ENCODE measurements around the gene ZNF222. TPM values are rescaled to one million over a fixed set of nuclear protein-coding genes. Genes with fewer than 3 reads are reported as not detected.

Gene ZNF222
- total RNA-seq, 3 donors from 2014 or later (not counting 1 experiment from before 2014, with no cell fraction given) = 5.6 to 7.6 (median 5.7) TPM

DNA sequence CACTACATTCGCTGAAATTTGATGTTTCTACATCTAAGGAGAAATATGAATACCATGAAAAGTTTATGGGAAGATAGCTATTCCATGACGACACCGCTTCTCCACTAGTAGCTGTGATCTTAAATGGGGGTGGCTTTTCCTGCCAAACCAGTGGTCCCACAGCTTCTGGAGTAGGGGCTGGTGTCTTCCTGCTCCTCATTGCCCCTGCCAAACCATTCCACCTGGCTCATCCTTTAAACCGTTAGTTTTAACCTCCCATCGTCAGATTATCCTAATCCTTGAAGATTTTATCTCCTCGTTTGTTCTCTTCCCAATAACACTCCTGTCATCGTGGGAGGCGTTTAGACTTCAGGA is 23.0 kb upstream of the ZNF222 start:
- WGBS (ENCODE audit: insufficient coverage) = 23% methylated on average over 8 of the region's 8 CpGs

GRCh38 chr19:44002566-44003460 is 22.4 kb upstream of the ZNF222 start, which contains the start of gene ZNF230:
Gene ZNF230, plus strand, starts transcription at chr19:44002957. Its CDS starts 4,122 bp downstream, at chr19:44007079.
- DNase-seq = peak; percentile 70 to 95
- Histone ChIP-seq H3K36me3 (ENCODE audit: control insufficient read depth, insufficient read depth, low read length) (peaks cover 10% of the 10 kb centered on the region), H3K27me3 (ENCODE audit: control insufficient read depth, insufficient read depth, low read length) (no peaks in the 10 kb centered on the region), H3K9me3 (ENCODE audit: control insufficient read depth, insufficient read depth, low read length) (peaks cover 8% of the 10 kb centered on the region), H3K4me3 (ENCODE audit: low read length) (peak within 1 kb of the TSS; percentile 70), H3K27ac (ENCODE audit: low read length) (peak within 1 kb of the TSS; percentile 73), H3K4me1 (ENCODE audit: control insufficient read depth, insufficient read depth, low read length) (peaks cover 16% of the 10 kb centered on the region)
- Mint-ChIP-seq H3K36me3 (peaks cover 18% of the 10 kb centered on the region), H3K4me1 (peaks cover 32 to 34% of the 10 kb centered on the region in 2 donors), H3K27me3 (ENCODE audit: low read depth in 2 of 2) (peaks cover 0 to 3% of the 10 kb centered on the region in 2 donors), H3K9me3 (peaks cover 12 to 16% of the 10 kb centered on the region in 2 donors), H3K27ac (peak within 1 kb of the TSS; percentile 87 to 93), H3K4me3 (peak within 1 kb of the TSS; percentile 97)
- WGBS (ENCODE audit: insufficient coverage) = under 1% methylated on average over 48 of the region's 48 CpGs
- intact Hi-C loops (cut with micrococcal nuclease) = loop anchor here (1.0 to 2.0 kb wide), 3 partner anchors 19 to 92 kb away; partner anchors contain the start of genes ZNF155, ZNF222 and ZNF224
- ATAC-seq = peak; percentile 94 to 99 (median 98)
- no peak for TF ChIP-seq CTCF (IDR thresholded peaks at IDR 0.05)

More for the DNA sequence above, 23.0 kb upstream of the ZNF222 start:
- Histone ChIP-seq H3K9me3 (ENCODE audit: control insufficient read depth, insufficient read depth, low read length) (peaks cover 7% of the 10 kb centered on the region), H3K27ac (ENCODE audit: low read length) (peak overlapping the region; percentile 73), H3K4me3 (ENCODE audit: low read length) (peak overlapping the region; percentile 70), H3K27me3 (ENCODE audit: control insufficient read depth, insufficient read depth, low read length) (no peaks in the 10 kb centered on the region), H3K4me1 (ENCODE audit: control insufficient read depth, insufficient read depth, low read length) (peaks cover 16% of the 10 kb centered on the region), H3K36me3 (ENCODE audit: control insufficient read depth, insufficient read depth, low read length) (peaks cover 5% of the 10 kb centered on the region)
- Mint-ChIP-seq H3K4me1 (peaks cover 32 to 33% of the 10 kb centered on the region in 2 donors), H3K27ac (peak overlapping the region; percentile 87 to 93), H3K9me3 (peaks cover 9 to 10% of the 10 kb centered on the region in 2 donors), H3K36me3 (peaks cover 13% of the 10 kb centered on the region), H3K27me3 (ENCODE audit: low read depth in 2 of 2) (peaks cover 0 to 3% of the 10 kb centered on the region in 2 donors), H3K4me3 (peak overlapping the region; percentile 97)
- intact Hi-C loops (cut with micrococcal nuclease) = loop anchor here (1.0 to 2.0 kb wide), 3 partner anchors 18 to 93 kb away; partner anchors contain the start of genes ZNF155, ZNF222 and ZNF224
- DNase-seq (no peak), ATAC-seq (no peak)
- TF ChIP-seq CTCF (IDR thresholded peaks at IDR 0.05) = no peak

- 5% methylated on average over 12 of the region's 15 CpGs for WGBS (ENCODE audit: insufficient coverage)
- H3K4me1 Mint-ChIP-seq = peaks cover 32 to 34% of the 10 kb centered on the region in 2 donors
- H3K4me1 ChIP-seq (ENCODE audit: control insufficient read depth, insufficient read depth, low read length) = peaks cover 16% of the 10 kb centered on the region
- H3K9me3 ChIP-seq (ENCODE audit: control insufficient read depth, insufficient read depth, low read length) = peaks cover 10% of the 10 kb centered on the region
- peaks cover 0 to 3% of the 10 kb centered on the region in 2 donors for H3K27me3 Mint-ChIP-seq (ENCODE audit: low read depth in 2 of 2)
- TF ChIP-seq CTCF (IDR thresholded peaks at IDR 0.05) = no peak
- H3K4me3 ChIP-seq (ENCODE audit: low read length) = peak overlapping the region; percentile 70
- intact Hi-C loops (cut with micrococcal nuclease) = loop anchor here (2.0 kb wide), 1 partner anchor 91 kb away; the partner anchor contains the start of gene ZNF224
- H3K36me3 Mint-ChIP-seq = peaks cover 25% of the 10 kb centered on the region
- peak in 1 of 3 donors; percentile 33 for ATAC-seq
- peak overlapping the region; percentile 87 to 93 for H3K27ac Mint-ChIP-seq
- peaks cover 12 to 16% of the 10 kb centered on the region in 2 donors for H3K9me3 Mint-ChIP-seq
- peaks cover 17% of the 10 kb centered on the region for H3K36me3 ChIP-seq (ENCODE audit: control insufficient read depth, insufficient read depth, low read length)
- H3K27ac ChIP-seq (ENCODE audit: low read length) = peak overlapping the region; percentile 73
- H3K27me3 ChIP-seq (ENCODE audit: control insufficient read depth, insufficient read depth, low read length) = no peaks in the 10 kb centered on the region
- peak overlapping the region; percentile 97 for H3K4me3 Mint-ChIP-seq
- DNase-seq = peak in 1 of 2 donors; percentile 22
Observed at GRCh38 chr19:44003461-44004009, 21.6 kb upstream of the ZNF222 start.

Measured in natural killer cell (primary cell).